IMR-90 (cell line): ENCODE results near the gene TRAF6. TPM values are rescaled to one million over a fixed set of nuclear protein-coding genes. Genes with fewer than 3 reads are reported as not detected.

Source experiments
- ATAC-seq: fragments of 200-7000 bp; cut with Tn5 transposase; 2 replicates; pipeline ENCODE4 v1.9.1; 2020; ENCODE audit warnings: low read depth, mild to moderate bottlenecking, moderate library complexity
- BruUV-seq: library from RNA; stranded (reverse); fragments of 400-500 nt; replicated peaks from 2 replicates; lab custom pipeline; 2021; lab: Mats Ljungman, UMichigan
- CTCF ChIA-PET: fragments of 300-600 bp; formaldehyde crosslinking; extraction: SDS; loops from one replicate; lab custom pipeline; 2021; ENCODE audit warnings: antibody characterized with exemption; lab: Yijun Ruan, JAX
- POLR2A ChIA-PET: fragments of 300-600 bp; sonication (Branson Sonifier 250); formaldehyde crosslinking; loops from one replicate; lab custom pipeline; 2022; ENCODE audit warnings: antibody characterized with exemption; ENCODE audit not compliant: unreplicated experiment; lab: Charles Lee
- DNase-seq: peaks from one replicate; pipeline ENCODE4 v3.0.0; 2013
- H2AFZ ChIP-seq: replicated peaks from 2 replicates; pipeline ENCODE3; 2013; ENCODE audit warnings: low read length, mild to moderate bottlenecking; ENCODE audit not compliant: poor library complexity
- H2AK5ac ChIP-seq: 2 replicates; pipeline ENCODE4 v1.6.1; 2013; ENCODE audit warnings: low read depth, low read length, inconsistent platforms
- H2AK9ac ChIP-seq: replicated peaks from 2 replicates; pipeline ENCODE3; 2013; ENCODE audit warnings: mild to moderate bottlenecking, low read depth, low read length, moderate library complexity; ENCODE audit not compliant: poor library complexity
- H2BK120ac ChIP-seq: 2 replicates; pipeline ENCODE4 v1.6.1; 2013; ENCODE audit warnings: low read depth, low read length, inconsistent platforms
- H2BK15ac ChIP-seq: 3 replicates; pipeline ENCODE4 v1.6.1; 2013; ENCODE audit warnings: low read depth, low read length, inconsistent platforms
- H2BK20ac ChIP-seq: 2 replicates; pipeline ENCODE4 v1.6.1; 2013; ENCODE audit warnings: low read depth, mild to moderate bottlenecking, inconsistent platforms, low read length, moderate library complexity
- H2BK5ac ChIP-seq: 2 replicates; pipeline ENCODE4 v1.6.1; 2013; ENCODE audit warnings: mild to moderate bottlenecking, low read depth, low read length, inconsistent platforms; ENCODE audit not compliant: poor library complexity, severe bottlenecking
- H3K14ac ChIP-seq: replicated peaks from 2 replicates; pipeline ENCODE4 v1.6.1; 2013; ENCODE audit warnings: low read depth, low read length, inconsistent platforms
- H3K18ac ChIP-seq: 2 replicates; pipeline ENCODE4 v1.6.1; 2013; ENCODE audit warnings: low read depth, low read length, control low read depth
- H3K23ac ChIP-seq: 2 replicates; pipeline ENCODE4 v1.6.1; 2013; ENCODE audit warnings: low read depth, low read length, inconsistent platforms
- H3K27ac ChIP-seq: 2 replicates; pipeline ENCODE4 v1.5.1; 2013; ENCODE audit warnings: mild to moderate bottlenecking, control low read depth, low read length; ENCODE audit not compliant: insufficient read depth
- H3K27me3 ChIP-seq: 2 replicates; pipeline ENCODE4 v1.6.1; 2013; ENCODE audit warnings: low read length; ENCODE audit not compliant: control insufficient read depth, insufficient read depth
- H3K36me3 ChIP-seq: 2 replicates; pipeline ENCODE4 v1.6.1; 2013; ENCODE audit warnings: low read length, mixed read lengths; ENCODE audit not compliant: control insufficient read depth, insufficient read depth
- H3K4ac ChIP-seq: 2 replicates; pipeline ENCODE4 v1.6.1; 2013; ENCODE audit warnings: low read depth, low read length, inconsistent platforms
- H3K4me1 ChIP-seq: 2 replicates; pipeline ENCODE4 v1.6.1; 2013; ENCODE audit warnings: low read length, mixed read lengths; ENCODE audit not compliant: control insufficient read depth, insufficient read depth
- H3K4me2 ChIP-seq: 2 replicates; pipeline ENCODE4 v1.6.1; 2013; ENCODE audit warnings: low read depth, mild to moderate bottlenecking, control low read depth, low read length, moderate library complexity
- H3K4me3 ChIP-seq: 2 replicates; pipeline ENCODE4 v1.5.1; 2013; ENCODE audit warnings: low read depth, mild to moderate bottlenecking, control low read depth, low read length, moderate library complexity; ENCODE audit not compliant: insufficient read depth
- H3K56ac ChIP-seq: 2 replicates; pipeline ENCODE4 v1.6.1; 2013; ENCODE audit warnings: low read length, inconsistent platforms; ENCODE audit not compliant: insufficient read depth; ENCODE audit errors: extremely low read depth
- H3K79me1 ChIP-seq, 2 experiments: 2 replicates each; pipeline ENCODE4 v1.6.1; 2013; ENCODE audit warnings: low read length in 2 of 2, inconsistent platforms in 1 of 2, low read depth in 1 of 2
- H3K9ac ChIP-seq: 2 replicates; pipeline ENCODE4 v1.6.1; 2013; ENCODE audit warnings: low read depth, low read length, control low read depth
- H3K9me1 ChIP-seq: 2 replicates; pipeline ENCODE4 v1.6.1; 2013; ENCODE audit warnings: low read length, inconsistent platforms; ENCODE audit not compliant: insufficient read depth
- H3K9me3 ChIP-seq: 2 replicates; pipeline ENCODE4 v1.6.1; 2013; ENCODE audit warnings: low read length; ENCODE audit not compliant: control insufficient read depth, insufficient read depth
- H4K20me1 ChIP-seq: 2 replicates; pipeline ENCODE4 v1.6.1; 2013; ENCODE audit warnings: low read length, inconsistent platforms; ENCODE audit not compliant: insufficient read depth
- H4K5ac ChIP-seq: 2 replicates; pipeline ENCODE4 v1.6.1; 2013; ENCODE audit warnings: mild to moderate bottlenecking, low read depth, low read length, control low read depth
- H4K8ac ChIP-seq, 2 experiments: 2 replicates each; pipeline ENCODE4 v1.6.1; 2013; ENCODE audit warnings: low read depth in 2 of 2, low read length in 2 of 2, control low read depth in 1 of 2, inconsistent platforms in 1 of 2
- H4K91ac ChIP-seq: 2 replicates; pipeline ENCODE4 v1.6.1; 2013; ENCODE audit warnings: low read depth, low read length, inconsistent platforms; ENCODE audit not compliant: insufficient read depth
- BHLHE40 ChIP-seq: fragments of 150-350 bp; IDR thresholded peaks from 2 replicates; pipeline ENCODE4 v1.6.1; 2016; ENCODE audit warnings: mild to moderate bottlenecking, low read depth, low read length
- CHD1 ChIP-seq: IDR thresholded peaks from 2 replicates; pipeline ENCODE4 v1.6.1; 2012; ENCODE audit warnings: low read depth, low read length, improper control_type of control experiment
- FOS ChIP-seq: fragments of 150-350 bp; IDR thresholded peaks from 2 replicates; pipeline ENCODE4 v1.6.1; 2016; ENCODE audit warnings: low read depth, low read length
- MAFK ChIP-seq: IDR thresholded peaks from 2 replicates; pipeline ENCODE4 v1.6.1; 2012; ENCODE audit warnings: low read depth, low read length, improper control_type of control experiment
- MXI1 ChIP-seq: IDR thresholded peaks from 2 replicates; pipeline ENCODE4 v1.6.1; 2012; ENCODE audit warnings: low read depth, mild to moderate bottlenecking, low read length, moderate library complexity, borderline replicate concordance
- NFE2L2 ChIP-seq: fragments of 150-350 bp; IDR thresholded peaks from 2 replicates; pipeline ENCODE4 v1.6.1; 2016; ENCODE audit warnings: low read depth, mild to moderate bottlenecking, low read length
- POLR2A ChIP-seq: IDR thresholded peaks from 2 replicates; pipeline ENCODE4 v1.6.1; 2012; ENCODE audit warnings: mild to moderate bottlenecking, low read depth, low read length
- RAD21 ChIP-seq: IDR thresholded peaks from 2 replicates; pipeline ENCODE4 v1.6.1; 2012; ENCODE audit warnings: low read length, improper control_type of control experiment
- RCOR1 ChIP-seq: IDR thresholded peaks from 2 replicates; pipeline ENCODE4 v1.6.1; 2012; ENCODE audit warnings: mild to moderate bottlenecking, low read length, improper control_type of control experiment; ENCODE audit not compliant: insufficient replicate concordance
- RFX5 ChIP-seq: IDR thresholded peaks from 2 replicates; pipeline ENCODE4 v1.8.0; 2012; ENCODE audit warnings: low read depth, mild to moderate bottlenecking, low read length, moderate library complexity
- SMC3 ChIP-seq: fragments of 150-350 bp; IDR thresholded peaks from 2 replicates; pipeline ENCODE4 v1.6.1; 2016; ENCODE audit warnings: low read depth, mild to moderate bottlenecking, antibody characterized with exemption, low read length, moderate library complexity
- WGBS, 2 experiments: methylation state at CpG; one replicate each; pipeline versions ENCODE4 v1.1.5 to v1.1.7; 2013; ENCODE audit warnings: missing lambda C conversion rate in 2 of 2; ENCODE audit not compliant: insufficient read length in 1 of 2; ENCODE audit errors: extremely low coverage in 2 of 2; 5-methylcytosine and 5-hydroxymethylcytosine counted together
- dilution Hi-C: fragments of 300-500 bp; cut with HindIII; formaldehyde crosslinking; loops from one replicate; pipeline ENCODE4 v1.14.3; 2018; ENCODE audit warnings: low sequenced_read_pairs; ENCODE audit not compliant: unreplicated experiment
- in situ Hi-C: fragments of 300-500 bp; cut with MboI; formaldehyde crosslinking; loops from 3 replicates; pipeline ENCODE4 v1.14.3; 2019; ENCODE audit warnings: low sequenced_read_pairs, inconsistent platforms, mixed read lengths
- intact Hi-C: fragments of 100-400 bp; cut with micrococcal nuclease; formaldehyde crosslinking; loops from 2 replicates; pipeline ENCODE4 v1.10.0; 2022
- polyA plus RNA-seq, 3 experiments: library from polyadenylated mRNA; depleted of rRNA; stranded (reverse); fragments of >200 nt; gene quantifications; 2 replicates each; pipeline ENCODE4 v1.2.3, GENCODE V29; 2012; ENCODE audit warnings: low replicate concordance in 1 of 3
- total RNA-seq: library from RNA; depleted of rRNA; stranded (reverse); fragments of >200 nt; gene quantifications from 2 replicates; pipeline ENCODE4 v1.2.3, GENCODE V29; 2012
- TF ChIP-seq, protein P1 (sequence below): conservative IDR thresholded peaks from 2 replicates; pipeline ENCODE4 v1.5.1; 2012; ENCODE audit warnings: mild to moderate bottlenecking, low read depth, low read length, improper control_type of control experiment
- TF ChIP-seq, protein P2 (sequence below): fragments of 150-350 bp; IDR thresholded peaks from 2 replicates; pipeline ENCODE4 v1.6.1; 2016; ENCODE audit warnings: low read depth, mild to moderate bottlenecking, low read length, moderate library complexity, borderline replicate concordance

TRAF6 gene
- total and polyA plus RNA-seq, 2 of the 4 experiments (the other 2 are of a cell fraction) = 6.0 to 17.6 TPM

DNA sequence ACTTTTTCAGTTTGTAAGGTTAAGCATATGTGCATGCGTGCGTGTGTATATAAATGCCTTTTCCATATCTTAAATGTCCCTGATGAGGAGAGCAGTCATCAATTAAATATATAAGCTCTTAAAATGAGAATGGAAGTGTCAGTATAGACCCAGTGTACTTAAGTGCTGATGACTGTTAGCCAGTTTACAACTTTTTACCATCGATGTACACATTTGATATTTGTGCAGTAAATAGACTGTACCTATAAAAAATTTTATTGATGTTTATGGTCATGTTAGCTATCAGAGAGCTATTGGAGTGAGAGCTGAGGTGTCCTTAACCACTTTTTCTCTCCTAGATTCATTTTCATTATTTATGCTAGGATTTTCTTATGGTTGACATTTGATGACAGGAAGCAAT is 45.4 kb downstream of the TRAF6 start (continued):
- no peak for TF ChIP-seq BHLHE40
- TF ChIP-seq RFX5 = no peak
- TF ChIP-seq MAFK = no peak

DNA sequence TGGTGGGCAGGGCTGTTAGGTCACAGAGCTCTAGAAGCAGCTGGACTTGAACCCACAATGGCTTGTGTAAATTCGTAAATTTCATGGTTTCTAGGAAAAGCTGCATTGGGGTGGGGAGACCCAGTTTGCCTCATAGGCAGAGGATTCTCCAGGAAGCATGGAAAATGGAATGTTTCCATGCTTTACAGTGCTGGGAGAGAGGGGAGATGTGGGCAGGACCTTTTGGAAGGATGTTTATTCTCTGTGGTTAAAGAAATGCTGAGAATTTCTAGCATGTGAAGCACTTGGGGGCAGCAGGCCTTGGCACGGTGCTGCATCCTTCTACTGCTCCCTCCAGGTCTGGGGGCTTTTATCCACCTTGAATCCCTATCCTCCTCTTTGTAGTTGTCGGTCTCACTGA is 46.3 kb downstream of the TRAF6 start:
- no peak overlapping the region for H2AFZ ChIP-seq
- H3K4me1 ChIP-seq = peaks cover 14% of the 10 kb centered on the region
- H4K20me1 ChIP-seq = no peaks in the 10 kb centered on the region
- H3K4ac ChIP-seq = peak overlapping the region; percentile 78
- in situ Hi-C loops (loop anchor here (25.0 kb wide), 1 partner anchor 851 kb away; the partner anchor contains the start of gene FJX1), dilution Hi-C loops (no loop called here), intact Hi-C loops (no loop called here)
- 30% methylated on average over 1 of the region's 3 CpGs; no CpG with 5 or more reads in 1 of the 2 experiments for WGBS, 2 experiments
- H2BK5ac ChIP-seq = no peak overlapping the region
- peak overlapping the region; percentile 64; the same call in 1 of the 2 replicates for H3K56ac ChIP-seq
- H2AK9ac ChIP-seq = no peak overlapping the region
- no peaks in the 10 kb centered on the region for H3K79me1 ChIP-seq
- ATAC-seq (peak; percentile 89), DNase-seq (peak; percentile 59)
- H3K27me3 ChIP-seq = no peaks in the 10 kb centered on the region
- no TSS peak for BruUV-seq
- peak overlapping the region; percentile 47; the same call in 1 of the 2 replicates for H4K5ac ChIP-seq
- peak overlapping the region; percentile 9; the same call in 1 of the 2 replicates for H3K27ac ChIP-seq
- peak overlapping the region; percentile 78 for H3K14ac ChIP-seq
- H3K9ac ChIP-seq = no peak overlapping the region
- ChIA-PET POLR2A (interaction anchor here (0.5 to 0.6 kb wide), 2 partner anchors 67 to 175 kb away, joined by 6 to 7 read pairs; partner anchors contain the start of gene COMMD9), CTCF (interaction anchor here (0.6 to 0.7 kb wide), 2 partner anchors 29 to 110 kb away, joined by 3 to 10 read pairs; no protein-coding TSS in a partner anchor)
- H3K4me3 ChIP-seq = no peak overlapping the region
- peak overlapping the region; percentile 37; the same call in 1 of the 2 replicates for H3K4me2 ChIP-seq
- H3K9me1 ChIP-seq = peaks cover 11% of the 10 kb centered on the region
- peak overlapping the region; percentile 81 for H3K18ac ChIP-seq
- peak overlapping the region; percentile 49 to 73; a peak in 3 of 4 replicates for H4K8ac ChIP-seq
- peak overlapping the region; percentile 56; the same call in 2 of the 3 replicates for H2BK15ac ChIP-seq
- H3K9me3 ChIP-seq = no peaks in the 10 kb centered on the region
- peak overlapping the region; percentile 93 for H2AK5ac ChIP-seq
- H2BK20ac ChIP-seq = peak overlapping the region; percentile 91
- peak overlapping the region; percentile 86 for H4K91ac ChIP-seq
- no peaks in the 10 kb centered on the region for H3K36me3 ChIP-seq
- peak overlapping the region; percentile 42 for H3K23ac ChIP-seq
- H2BK120ac ChIP-seq = peak overlapping the region; percentile 88
- TF ChIP-seq CHD1 (no peak), MAFK (no peak), NFE2L2 (no peak), MXI1 (no peak), RFX5 (no peak), RCOR1 (no peak), RAD21 (no peak), POLR2A (no peak), SMC3 (no peak), FOS (no peak)
- TF ChIP-seq, protein P1, sequence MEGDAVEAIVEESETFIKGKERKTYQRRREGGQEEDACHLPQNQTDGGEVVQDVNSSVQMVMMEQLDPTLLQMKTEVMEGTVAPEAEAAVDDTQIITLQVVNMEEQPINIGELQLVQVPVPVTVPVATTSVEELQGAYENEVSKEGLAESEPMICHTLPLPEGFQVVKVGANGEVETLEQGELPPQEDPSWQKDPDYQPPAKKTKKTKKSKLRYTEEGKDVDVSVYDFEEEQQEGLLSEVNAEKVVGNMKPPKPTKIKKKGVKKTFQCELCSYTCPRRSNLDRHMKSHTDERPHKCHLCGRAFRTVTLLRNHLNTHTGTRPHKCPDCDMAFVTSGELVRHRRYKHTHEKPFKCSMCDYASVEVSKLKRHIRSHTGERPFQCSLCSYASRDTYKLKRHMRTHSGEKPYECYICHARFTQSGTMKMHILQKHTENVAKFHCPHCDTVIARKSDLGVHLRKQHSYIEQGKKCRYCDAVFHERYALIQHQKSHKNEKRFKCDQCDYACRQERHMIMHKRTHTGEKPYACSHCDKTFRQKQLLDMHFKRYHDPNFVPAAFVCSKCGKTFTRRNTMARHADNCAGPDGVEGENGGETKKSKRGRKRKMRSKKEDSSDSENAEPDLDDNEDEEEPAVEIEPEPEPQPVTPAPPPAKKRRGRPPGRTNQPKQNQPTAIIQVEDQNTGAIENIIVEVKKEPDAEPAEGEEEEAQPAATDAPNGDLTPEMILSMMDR = no peak
- TF ChIP-seq, protein P2, sequence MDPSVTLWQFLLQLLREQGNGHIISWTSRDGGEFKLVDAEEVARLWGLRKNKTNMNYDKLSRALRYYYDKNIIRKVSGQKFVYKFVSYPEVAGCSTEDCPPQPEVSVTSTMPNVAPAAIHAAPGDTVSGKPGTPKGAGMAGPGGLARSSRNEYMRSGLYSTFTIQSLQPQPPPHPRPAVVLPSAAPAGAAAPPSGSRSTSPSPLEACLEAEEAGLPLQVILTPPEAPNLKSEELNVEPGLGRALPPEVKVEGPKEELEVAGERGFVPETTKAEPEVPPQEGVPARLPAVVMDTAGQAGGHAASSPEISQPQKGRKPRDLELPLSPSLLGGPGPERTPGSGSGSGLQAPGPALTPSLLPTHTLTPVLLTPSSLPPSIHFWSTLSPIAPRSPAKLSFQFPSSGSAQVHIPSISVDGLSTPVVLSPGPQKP = no peak
